Upper lobe of left lung (tissue), 6 donors: Measurements from ENCODE around the gene GNS. TPM values are rescaled to one million over a fixed set of nuclear protein-coding genes. Genes with fewer than 3 reads are reported as not detected.
A peak's percentile ranks its signal among the peaks of the same experiment; 100 is the strongest.

ENCODE experiments used
- ATAC-seq, 2 donors: fragments of 200-7000 bp; cut with Tn5 transposase; one replicate each; pipeline ENCODE4 v1.9.1; 2022; ENCODE audit warnings: mild to moderate bottlenecking in 2 of 2, moderate library complexity in 2 of 2; ENCODE audit not compliant: low FRiP score in 2 of 2
- DNase-seq, 2 donors: peaks; one replicate each; pipeline ENCODE4 v3.0.0-alpha.2; 2019 to 2020
- H3K27ac ChIP-seq, 4 donors: fragments of 200-600 bp; sonication (generic); one replicate each; pipeline ENCODE4 v1.5.1; 2016 to 2019
- H3K27me3 ChIP-seq, 4 donors: fragments of 200-600 bp; sonication (generic); one replicate each; pipeline ENCODE4 v1.5.1; 2017 to 2019
- H3K36me3 ChIP-seq, 4 donors: fragments of 200-600 bp; sonication (generic); one replicate each; pipeline ENCODE4 v1.5.1; 2016 to 2019
- H3K4me1 ChIP-seq, 4 donors: fragments of 200-600 bp; sonication (generic); one replicate each; pipeline ENCODE4 v1.5.1; 2018 to 2019
- H3K4me3 ChIP-seq, 4 donors: fragments of 200-600 bp; sonication (generic); one replicate each; pipeline ENCODE4 v1.5.1; 2017 to 2019; ENCODE audit warnings: mild to moderate bottlenecking in 2 of 4, moderate library complexity in 1 of 4
- H3K9me3 ChIP-seq, 4 donors: fragments of 200-600 bp; sonication (generic); one replicate each; pipeline ENCODE4 v1.5.1; 2018 to 2019
- EP300 ChIP-seq, 4 donors: sonication (generic); formaldehyde crosslinking; IDR thresholded peaks; one replicate each; pipeline ENCODE4 v1.5.1; 2017; ENCODE audit warnings: antibody characterized with exemption in 4 of 4, control low read depth in 2 of 4
- POLR2A ChIP-seq, 4 donors: fragments of 450-650 bp; IDR thresholded peaks; one replicate each; pipeline ENCODE4 v1.5.1; 2016 to 2017; ENCODE audit warnings: antibody characterized with exemption in 4 of 4, mild to moderate bottlenecking in 2 of 4
- POLR2AphosphoS5 ChIP-seq, 2 donors: sonication (generic); formaldehyde crosslinking; IDR thresholded peaks; one replicate each; pipeline ENCODE4 v1.5.1; 2017; ENCODE audit warnings: antibody characterized with exemption in 2 of 2
- WGBS, 2 donors: methylation state at CpG; one replicate each; pipeline ENCODE4 v1.1.5; 2017 to 2018; 5-methylcytosine and 5-hydroxymethylcytosine counted together
- total RNA-seq, 6 donors: library from RNA; depleted of rRNA in 4 of 6; stranded (reverse); fragments of >200 nt in 4 of 6; gene quantifications; one replicate each; pipeline versions ENCODE4 v1.1.0 to v1.2.1, GENCODE V29; 2016 to 2021
- TF ChIP-seq, protein P1 (sequence below), 6 experiments: fragments of 450-650 bp in 4 of 6; fragments of 200-600 bp in 2 of 6; sonication (generic) in 2 of 6; IDR thresholded peaks; one replicate each; pipeline ENCODE4 v1.5.1; 2016 to 2019; ENCODE audit warnings: antibody characterized with exemption in 6 of 6
- donor health status: DM: no; HTN: no; CAD: no; lungs with moderate emphysema.
- donor health status: DM: no; HTN: yes; CAD: no; lungs with severe emphysema.

Gene GNS
- total RNA-seq, 6 donors from 2014 or later, result 43.0 to 201 (median 135) TPM

DNA sequence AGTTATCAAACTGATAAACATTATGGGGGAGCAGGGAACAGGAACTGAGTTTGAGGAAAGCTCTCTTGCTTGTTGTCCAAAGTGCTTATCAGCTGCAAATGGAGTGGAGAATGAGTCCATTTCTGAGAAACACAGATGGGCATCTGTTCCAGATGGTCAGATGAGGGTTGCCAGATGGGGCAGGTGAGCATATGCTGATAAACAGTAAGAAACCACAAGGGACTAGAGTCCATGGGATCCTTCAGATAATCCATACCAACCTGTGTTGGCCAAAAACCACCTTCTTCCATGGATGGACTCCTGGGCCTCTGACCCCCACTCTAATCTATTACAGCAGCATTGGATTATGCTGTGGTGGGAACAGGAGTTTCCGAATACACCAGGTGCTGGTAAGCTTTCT, 38.3 kb downstream of the GNS start:
- DNase-seq, result no peak
- TF ChIP-seq EP300 (IDR thresholded peaks at IDR 0.05), result no peak
- TF ChIP-seq, protein P1, sequence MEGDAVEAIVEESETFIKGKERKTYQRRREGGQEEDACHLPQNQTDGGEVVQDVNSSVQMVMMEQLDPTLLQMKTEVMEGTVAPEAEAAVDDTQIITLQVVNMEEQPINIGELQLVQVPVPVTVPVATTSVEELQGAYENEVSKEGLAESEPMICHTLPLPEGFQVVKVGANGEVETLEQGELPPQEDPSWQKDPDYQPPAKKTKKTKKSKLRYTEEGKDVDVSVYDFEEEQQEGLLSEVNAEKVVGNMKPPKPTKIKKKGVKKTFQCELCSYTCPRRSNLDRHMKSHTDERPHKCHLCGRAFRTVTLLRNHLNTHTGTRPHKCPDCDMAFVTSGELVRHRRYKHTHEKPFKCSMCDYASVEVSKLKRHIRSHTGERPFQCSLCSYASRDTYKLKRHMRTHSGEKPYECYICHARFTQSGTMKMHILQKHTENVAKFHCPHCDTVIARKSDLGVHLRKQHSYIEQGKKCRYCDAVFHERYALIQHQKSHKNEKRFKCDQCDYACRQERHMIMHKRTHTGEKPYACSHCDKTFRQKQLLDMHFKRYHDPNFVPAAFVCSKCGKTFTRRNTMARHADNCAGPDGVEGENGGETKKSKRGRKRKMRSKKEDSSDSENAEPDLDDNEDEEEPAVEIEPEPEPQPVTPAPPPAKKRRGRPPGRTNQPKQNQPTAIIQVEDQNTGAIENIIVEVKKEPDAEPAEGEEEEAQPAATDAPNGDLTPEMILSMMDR (IDR thresholded peaks at IDR 0.05), result no peak
- TF ChIP-seq POLR2A (IDR thresholded peaks at IDR 0.05), result no peak
- no peak for TF ChIP-seq POLR2AphosphoS5 (IDR thresholded peaks at IDR 0.05)
- peaks cover 0 to 4% (median 0%) of the 10 kb centered on the region in 4 donors for H3K27me3 ChIP-seq
- no peaks in the 10 kb centered on the region for H3K4me1 ChIP-seq
- no peak overlapping the region for H3K4me3 ChIP-seq
- 92% methylated on average over 1 of the region's 1 CpG for WGBS, 2 donors
- peaks cover 28 to 97% (median 53%) of the 10 kb centered on the region in 4 donors for H3K36me3 ChIP-seq
- H3K27ac ChIP-seq, result no peak overlapping the region
- H3K9me3 ChIP-seq, result no peaks in the 10 kb centered on the region
- no peak for ATAC-seq

DNA sequence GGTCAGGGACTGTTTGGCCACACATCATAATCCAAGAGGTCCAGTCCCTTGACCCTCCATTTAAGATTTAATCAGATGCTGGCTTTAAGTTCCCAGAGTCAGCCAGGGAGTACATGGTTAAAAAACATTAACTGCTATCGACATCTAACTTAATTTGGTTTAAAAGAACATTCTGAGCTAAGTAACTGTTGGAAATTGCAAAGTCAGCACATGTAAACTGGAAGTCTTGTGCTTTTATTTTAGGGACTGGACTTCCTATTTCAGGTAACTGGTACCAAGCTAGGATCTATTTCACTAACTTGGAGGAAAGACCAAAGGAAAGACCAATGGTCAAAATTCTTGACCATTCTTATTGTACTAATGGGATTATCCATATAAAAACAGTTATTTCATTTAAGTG, 40.6 kb downstream of the GNS start:
- Histone ChIP-seq H3K9me3 (no peaks in the 10 kb centered on the region), H3K4me3 (no peak overlapping the region), H3K36me3 (peaks cover 30 to 97% (median 49%) of the 10 kb centered on the region in 4 donors), H3K27ac (peak overlapping the region in 1 of 4 donors; percentile 71), H3K27me3 (no peaks in the 10 kb centered on the region), H3K4me1 (no peaks in the 10 kb centered on the region)
- TF ChIP-seq POLR2A (IDR thresholded peaks at IDR 0.05), result no peak
- TF ChIP-seq, protein P1 (IDR thresholded peaks at IDR 0.05), result no peak
- no peak for TF ChIP-seq POLR2AphosphoS5 (IDR thresholded peaks at IDR 0.05)
- TF ChIP-seq EP300 (IDR thresholded peaks at IDR 0.05), result no peak
- no peak for ATAC-seq
- no peak for DNase-seq
- 81 to 82% methylated on average over 1 of the region's 1 CpG for WGBS, 2 donors

DNA sequence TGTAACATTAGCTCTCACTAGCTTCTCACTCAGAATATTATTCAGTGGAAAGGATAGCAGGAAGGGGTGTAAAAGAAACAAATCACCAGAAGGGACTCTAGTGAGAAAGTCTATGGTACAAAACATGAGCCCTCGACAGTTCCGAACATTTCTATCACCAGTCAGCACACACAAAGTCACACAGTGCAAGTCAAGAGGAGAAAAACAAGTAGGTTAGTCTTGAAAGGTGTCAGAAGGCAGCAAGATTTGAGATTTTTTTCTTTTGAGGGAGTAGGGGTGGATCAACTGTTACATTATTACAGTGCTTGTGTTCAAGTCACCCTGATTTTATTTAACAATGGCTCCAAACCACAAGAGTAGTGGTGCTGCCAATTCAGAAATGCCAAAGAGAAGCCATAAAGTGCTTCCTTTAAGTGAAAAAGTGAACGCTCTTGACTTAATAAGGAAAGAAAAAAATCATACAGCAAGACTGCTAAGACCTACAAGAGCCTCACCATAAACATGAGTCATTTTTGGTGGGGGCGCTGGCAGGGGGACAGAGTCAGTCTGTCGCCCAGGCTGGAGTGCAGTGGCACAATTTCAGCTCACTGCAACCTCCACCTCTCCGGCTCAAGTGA, 42.3 kb downstream of the GNS start:
- TF ChIP-seq POLR2A (IDR thresholded peaks at IDR 0.05) (no peak), EP300 (IDR thresholded peaks at IDR 0.05) (no peak), POLR2AphosphoS5 (IDR thresholded peaks at IDR 0.05) (no peak)
- TF ChIP-seq, protein P1 (IDR thresholded peaks at IDR 0.05), result no peak
- ATAC-seq, result no peak

DNA sequence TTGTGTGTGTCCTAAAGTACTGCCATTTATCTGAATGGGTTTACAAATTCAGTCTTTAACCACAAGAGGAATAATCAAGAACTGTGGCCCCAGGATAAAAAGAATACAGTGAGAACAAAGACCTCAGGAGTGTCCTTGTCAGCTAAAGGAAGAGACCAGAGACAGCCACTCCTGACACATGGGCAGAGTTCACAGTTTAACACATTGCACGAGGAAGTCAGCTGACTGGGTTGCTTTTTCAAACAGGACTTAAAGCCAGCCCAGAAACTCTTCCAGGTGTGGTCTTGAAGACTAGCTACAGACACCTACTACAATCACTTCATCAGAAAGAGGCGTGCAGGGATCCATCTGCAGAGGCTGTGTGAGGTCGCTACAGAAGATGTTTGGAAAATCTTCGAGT, 42.8 kb downstream of the GNS start:
- 92 to 93% methylated on average over 4 of the region's 4 CpGs for WGBS, 2 donors
- no peak overlapping the region for H3K4me3 ChIP-seq
- no peaks in the 10 kb centered on the region for H3K9me3 ChIP-seq
- H3K4me1 ChIP-seq, result no peaks in the 10 kb centered on the region
- peaks cover 21 to 93% (median 36%) of the 10 kb centered on the region in 4 donors for H3K36me3 ChIP-seq
- DNase-seq (no peak), ATAC-seq (no peak)
- TF ChIP-seq POLR2A (IDR thresholded peaks at IDR 0.05) (no peak), EP300 (IDR thresholded peaks at IDR 0.05) (no peak), POLR2AphosphoS5 (IDR thresholded peaks at IDR 0.05) (no peak)
- TF ChIP-seq, protein P1 (IDR thresholded peaks at IDR 0.05), result no peak
- H3K27ac ChIP-seq, result no peak overlapping the region
- no peaks in the 10 kb centered on the region for H3K27me3 ChIP-seq

More for the DNA sequence above, 42.3 kb downstream of the GNS start:
- H3K27me3 ChIP-seq, result no peaks in the 10 kb centered on the region
- WGBS, 2 donors, result 93 to 94% methylated on average over 6 of the region's 6 CpGs
- no peaks in the 10 kb centered on the region for H3K9me3 ChIP-seq
- H3K4me1 ChIP-seq, result no peaks in the 10 kb centered on the region
- DNase-seq, result no peak
- H3K4me3 ChIP-seq, result no peak overlapping the region
- H3K36me3 ChIP-seq, result peaks cover 22 to 94% (median 41%) of the 10 kb centered on the region in 4 donors
- H3K27ac ChIP-seq, result no peak overlapping the region

DNA sequence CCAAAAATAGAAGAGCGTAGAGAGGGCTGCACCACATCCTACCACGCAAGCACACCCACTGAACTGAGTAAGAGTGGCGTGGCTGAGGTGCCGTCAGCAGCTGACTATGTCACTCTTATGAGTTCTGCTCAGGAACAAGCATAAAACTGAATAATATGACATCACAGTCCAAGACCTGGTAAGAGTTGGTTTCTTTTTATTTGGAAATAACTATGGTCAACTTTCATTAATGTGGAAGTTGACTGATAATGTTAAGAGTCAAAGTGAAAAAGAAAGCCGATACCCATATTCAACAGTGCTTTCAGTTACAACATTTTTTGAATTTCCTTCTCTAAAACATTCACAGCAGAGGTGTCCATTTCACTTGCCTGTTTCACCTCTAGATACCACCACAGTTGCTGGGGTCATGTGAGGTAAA, 44.6 kb downstream of the GNS start:
- Histone ChIP-seq H3K9me3 (no peaks in the 10 kb centered on the region), H3K4me3 (no peak overlapping the region), H3K27me3 (no peaks in the 10 kb centered on the region), H3K4me1 (no peaks in the 10 kb centered on the region), H3K36me3 (peaks cover 9 to 75% (median 23%) of the 10 kb centered on the region in 4 donors), H3K27ac (peak overlapping the region in 3 of 4 donors; percentile 23 to 66 (median 28))
- WGBS, 2 donors, result 71 to 90% methylated on average over 5 of the region's 5 CpGs
- peak in 1 of 2 donors; percentile 37 for DNase-seq
- TF ChIP-seq POLR2AphosphoS5 (IDR thresholded peaks at IDR 0.05) (peak in 1 of 2 donors; percentile 20), POLR2A (IDR thresholded peaks at IDR 0.05) (no peak)
- no peak for ATAC-seq
